Measurements from ENCODE around the gene OVOL3.
"Not testable (repeated sequence)": the region's sequence is repeated elsewhere in the genome, so short reads cannot be mapped to it uniquely, and the experiment has no call there.

Gene OVOL3

DNA sequence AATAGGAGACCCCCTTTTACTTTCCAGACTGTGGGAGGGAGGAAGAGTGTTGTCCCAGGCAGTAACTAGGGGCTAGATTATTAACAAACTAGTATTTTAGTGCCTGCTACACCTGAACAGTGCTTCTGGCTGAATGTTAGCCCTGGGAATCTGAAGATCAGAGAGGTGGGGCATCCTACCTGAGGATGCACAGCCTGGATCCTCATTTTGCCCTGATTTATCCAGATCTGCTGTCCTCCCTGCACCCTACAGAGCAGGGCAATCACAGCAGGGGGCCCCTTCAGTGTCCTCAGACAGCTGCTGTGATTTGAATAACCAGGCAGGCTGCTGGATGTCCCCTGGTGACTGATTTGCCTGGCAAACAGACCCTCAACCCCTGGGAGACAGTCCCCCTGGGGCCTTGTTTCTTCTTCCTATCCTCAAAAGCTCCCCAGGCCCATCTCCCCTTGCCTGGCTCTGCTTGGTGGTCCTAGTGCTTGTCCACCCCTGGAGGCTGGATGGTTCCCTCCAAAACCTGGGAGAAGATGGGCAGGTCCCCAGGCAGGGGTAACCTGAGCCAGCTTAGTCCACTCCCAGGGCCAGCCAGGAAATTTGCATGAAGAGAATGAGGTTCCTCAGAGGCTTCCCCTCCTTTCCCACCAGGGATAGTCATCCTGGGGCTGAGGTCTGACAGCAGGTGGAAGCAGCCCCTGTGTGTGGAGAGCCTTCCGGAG is at the start of gene OVOL3:
TSS of gene OVOL3 (plus strand) at position 657 of the 713 bp plus-strand sequence. CDS start 60 bp downstream, outside the sequence.
- no peak within 1 kb of the TSS for H3K4me3 ChIP-seq (ENCODE audit: low read depth, low read length)
- DNase-seq (ENCODE audit: low read depth), result no peak

DNA sequence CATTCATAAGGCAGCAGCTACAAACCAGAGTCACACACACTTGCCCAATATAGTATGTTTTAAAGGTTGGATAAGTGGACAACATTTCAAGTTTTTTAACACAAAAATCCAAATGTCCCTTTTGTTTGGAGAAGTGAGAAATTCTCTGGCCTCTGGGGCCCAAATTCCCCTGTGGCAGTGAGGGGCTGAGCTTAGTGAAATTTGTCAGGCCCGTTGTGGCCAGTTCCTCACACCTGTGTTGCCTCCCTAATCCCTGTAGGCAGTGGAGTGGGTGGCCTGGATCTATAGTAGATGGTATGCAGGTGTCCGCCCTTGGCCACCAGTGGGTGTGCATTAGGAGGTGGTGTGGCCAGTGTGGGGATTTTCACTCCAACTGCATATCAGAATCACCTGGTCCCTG is 49.6 kb upstream of the OVOL3 start:
- no peak for DNase-seq (ENCODE audit: low read depth)
- no peak overlapping the region for H3K4me3 ChIP-seq (ENCODE audit: low read depth, low read length)

DNA sequence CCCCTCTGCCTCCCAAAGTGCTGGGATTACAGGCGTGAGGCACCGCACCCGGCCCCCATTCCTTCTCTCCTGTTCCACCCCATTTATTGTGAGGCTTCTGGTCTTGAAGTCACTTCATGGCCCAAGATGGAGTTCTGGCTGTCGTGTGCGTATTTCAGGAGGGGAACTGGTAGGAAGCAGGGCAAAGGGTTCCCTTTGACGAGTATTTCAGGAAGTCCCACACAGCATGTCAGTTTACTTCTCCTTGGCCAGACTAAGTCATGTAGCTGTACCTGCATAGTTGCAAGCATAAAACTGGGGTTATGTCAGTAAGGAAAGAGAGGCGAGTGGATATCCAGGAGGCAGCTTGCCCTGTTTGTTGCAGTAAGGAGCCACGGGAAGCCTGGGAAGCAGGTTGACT is 46.1 kb upstream of the OVOL3 start:
- no peak for DNase-seq (ENCODE audit: low read depth)
- H3K4me3 ChIP-seq (ENCODE audit: low read depth, low read length), result no peak overlapping the region

DNA sequence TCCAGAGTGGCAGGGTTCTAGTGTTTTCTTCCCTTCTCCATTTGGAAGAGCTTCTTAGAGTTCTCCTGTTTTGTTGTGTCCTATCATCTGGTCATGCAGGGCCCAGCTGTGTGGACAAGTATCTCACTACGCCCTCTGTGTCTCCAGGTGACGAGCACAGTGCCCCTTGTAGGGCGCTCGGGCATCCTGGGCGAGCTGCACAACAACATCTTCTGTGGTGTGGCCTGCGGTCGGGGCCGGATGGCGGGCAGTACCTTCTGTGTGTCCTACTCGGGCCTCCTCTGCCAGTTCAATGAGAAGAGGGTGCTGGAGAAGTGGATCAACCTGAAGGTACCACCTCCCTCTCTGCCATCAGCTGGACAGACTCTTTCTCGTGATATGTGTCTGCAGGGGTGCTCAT is 43.3 kb upstream of the OVOL3 start:
- DNase-seq (ENCODE audit: low read depth), result no peak
- H3K4me3 ChIP-seq (ENCODE audit: low read depth, low read length), result no peak overlapping the region

DNA sequence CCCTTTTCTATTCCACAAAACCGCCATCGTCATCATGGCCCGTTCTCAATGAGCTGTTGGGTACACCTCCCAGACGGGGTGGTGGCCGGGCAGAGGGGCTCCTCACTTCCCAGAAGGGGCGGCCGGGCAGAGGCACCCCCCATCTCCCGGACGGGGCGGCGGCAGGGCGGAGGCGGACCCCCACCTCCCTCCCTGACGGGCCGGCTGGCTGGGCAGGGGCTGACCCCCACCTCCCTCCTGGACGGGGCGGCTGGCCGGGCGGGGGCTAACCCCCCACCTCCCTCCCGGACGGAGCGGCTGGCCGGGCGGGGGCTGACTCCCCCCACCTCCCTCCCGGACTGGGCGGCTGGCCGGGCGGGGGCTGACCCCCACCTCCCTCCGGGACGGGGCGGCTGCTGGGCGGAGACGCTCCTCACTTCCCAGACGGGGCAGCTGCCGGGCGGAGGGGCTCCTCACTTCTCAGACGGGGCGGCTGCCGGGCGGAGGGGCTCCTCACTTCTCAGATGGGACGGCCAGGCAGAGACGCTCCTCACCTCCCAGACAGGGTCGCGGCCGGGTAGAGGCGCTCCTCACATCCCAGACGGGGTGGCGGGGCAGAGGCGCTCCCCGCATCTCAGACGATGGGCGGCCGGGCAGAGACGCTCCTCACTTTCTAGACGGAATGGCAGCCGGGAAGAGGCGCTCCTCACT is 42.0 kb upstream of the OVOL3 start:
- H3K4me3 ChIP-seq (ENCODE audit: low read depth, low read length); DNase-seq (ENCODE audit: low read depth): not testable (repeated sequence)

DNA sequence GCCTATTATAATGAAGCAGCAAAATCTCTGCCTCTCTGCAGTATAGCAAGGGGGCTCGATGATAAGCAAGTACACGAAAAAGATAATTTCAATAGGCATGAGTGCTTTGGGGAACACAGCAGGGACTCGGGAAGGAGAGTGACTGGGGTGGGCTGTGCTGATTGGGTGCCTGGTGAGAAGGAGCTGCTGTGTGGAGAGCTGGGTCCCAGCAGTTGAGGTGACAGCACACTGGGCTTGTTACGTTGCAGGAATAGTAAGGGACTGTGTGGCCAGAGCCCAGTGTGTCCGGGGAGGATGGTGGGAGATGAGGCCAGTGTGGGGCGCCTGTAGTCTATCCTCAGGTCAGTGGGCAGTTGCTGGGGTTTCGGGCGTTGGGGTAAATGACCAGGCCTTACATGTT is 38.9 kb upstream of the OVOL3 start:
- no peak overlapping the region for H3K4me3 ChIP-seq (ENCODE audit: low read depth, low read length)
- DNase-seq (ENCODE audit: low read depth), result no peak

DNA sequence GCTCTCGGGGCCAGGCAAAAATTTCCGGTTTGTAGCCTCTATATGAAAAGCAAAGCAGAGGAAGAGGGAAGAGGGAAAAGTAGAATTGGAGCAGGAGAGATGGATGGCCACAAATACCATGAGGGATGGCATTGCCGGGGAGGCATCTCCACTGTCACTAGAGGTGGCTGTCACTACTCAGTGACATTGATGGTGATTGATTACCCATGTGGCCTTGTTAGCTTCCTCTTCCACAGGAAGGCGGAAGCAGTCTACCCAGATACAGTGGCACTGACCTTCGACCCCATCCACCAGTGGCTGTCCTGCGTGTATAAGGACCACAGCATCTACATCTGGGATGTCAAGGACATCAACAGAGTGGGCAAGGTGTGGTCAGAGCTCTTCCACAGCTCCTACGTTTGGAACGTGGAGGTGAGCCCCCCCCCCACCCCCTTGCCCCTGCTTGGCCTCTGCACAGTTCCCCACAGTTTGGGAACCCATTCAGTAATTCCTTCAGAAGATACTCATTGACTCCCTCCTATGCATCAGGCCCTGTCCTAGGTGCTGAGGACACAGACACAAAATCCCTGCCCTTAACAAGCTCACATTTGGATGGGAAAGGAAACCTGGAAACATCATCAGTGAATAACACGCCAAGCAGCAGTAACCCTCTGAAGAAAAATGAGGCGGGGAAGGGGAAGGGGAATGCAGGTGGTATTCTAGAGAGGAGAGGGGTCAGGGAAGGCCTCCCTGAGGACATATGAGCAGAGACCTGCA is 37.6 kb upstream of the OVOL3 start:
- no peak overlapping the region for H3K4me3 ChIP-seq (ENCODE audit: low read depth, low read length)
- DNase-seq (ENCODE audit: low read depth), result no peak

DNA sequence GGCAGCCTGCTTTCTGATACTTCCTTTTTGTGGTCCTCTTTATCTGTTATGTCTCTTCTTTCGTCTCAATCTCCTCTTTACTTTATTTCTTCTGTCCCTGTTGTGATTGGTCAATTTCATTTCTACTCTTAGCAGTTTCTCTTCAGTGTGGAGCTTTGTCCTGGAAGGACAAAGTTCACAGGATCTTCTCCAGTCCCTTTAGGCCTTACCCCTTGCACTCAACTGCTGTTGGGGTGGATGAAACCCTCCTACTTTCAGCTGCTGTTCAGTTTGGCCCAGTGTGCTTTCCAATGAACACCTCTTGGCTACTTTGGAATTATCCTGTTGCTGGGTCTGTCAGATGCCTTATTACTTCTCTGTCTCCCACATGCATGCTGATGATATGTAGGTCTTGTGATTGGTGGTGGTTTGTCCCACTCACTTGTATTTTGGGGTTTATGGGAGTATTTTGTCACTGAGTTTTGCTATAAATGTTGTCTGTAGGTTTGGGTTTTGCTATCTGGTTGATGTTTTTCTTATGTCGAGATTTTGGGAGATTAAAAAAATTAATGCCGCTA is 31.5 kb upstream of the OVOL3 start:
- no peak for DNase-seq (ENCODE audit: low read depth)
- H3K4me3 ChIP-seq (ENCODE audit: low read depth, low read length), result no peak overlapping the region

DNA sequence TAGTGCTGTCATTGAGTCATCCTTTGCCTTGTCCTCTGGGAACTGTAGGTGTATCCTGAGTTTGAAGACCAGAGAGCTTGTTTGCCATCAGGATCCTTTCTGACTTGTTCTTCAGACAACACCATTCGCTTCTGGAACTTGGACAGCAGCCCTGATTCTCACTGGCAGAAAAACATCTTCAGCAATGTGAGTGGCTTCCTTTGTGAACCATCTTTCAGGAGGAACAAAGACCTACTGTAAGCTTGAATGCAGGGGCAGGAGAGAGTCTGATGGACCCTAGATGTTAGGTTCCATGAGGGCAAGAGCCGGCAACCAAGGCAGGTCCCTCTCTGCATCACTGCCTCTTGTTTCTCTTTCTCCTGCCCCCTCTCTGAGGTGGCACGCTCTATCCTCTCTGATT is 29.6 kb upstream of the OVOL3 start:
- no peak for DNase-seq (ENCODE audit: low read depth)
- no peak overlapping the region for H3K4me3 ChIP-seq (ENCODE audit: low read depth, low read length)

DNA sequence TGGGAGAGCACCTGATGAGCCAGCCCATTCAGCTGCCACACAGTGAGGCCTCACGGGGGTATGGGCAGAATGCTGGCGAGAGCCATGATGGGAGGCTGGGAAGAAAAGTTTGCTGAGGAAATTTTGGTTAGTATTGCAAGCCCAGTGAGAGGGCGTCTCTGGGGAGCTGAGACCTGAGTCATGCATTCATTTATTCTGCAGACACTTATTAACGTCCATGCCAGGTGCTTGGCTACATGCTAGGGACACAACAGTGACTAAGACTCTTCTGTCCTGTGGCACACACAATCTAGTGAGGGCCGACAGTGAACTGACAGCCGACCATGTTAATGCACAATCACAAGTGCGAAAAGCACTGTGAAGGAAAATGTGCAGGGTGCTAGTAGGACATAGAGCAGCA is 29.0 kb upstream of the OVOL3 start:
- DNase-seq (ENCODE audit: low read depth), result no peak
- H3K4me3 ChIP-seq (ENCODE audit: low read depth, low read length), result no peak overlapping the region

DNA sequence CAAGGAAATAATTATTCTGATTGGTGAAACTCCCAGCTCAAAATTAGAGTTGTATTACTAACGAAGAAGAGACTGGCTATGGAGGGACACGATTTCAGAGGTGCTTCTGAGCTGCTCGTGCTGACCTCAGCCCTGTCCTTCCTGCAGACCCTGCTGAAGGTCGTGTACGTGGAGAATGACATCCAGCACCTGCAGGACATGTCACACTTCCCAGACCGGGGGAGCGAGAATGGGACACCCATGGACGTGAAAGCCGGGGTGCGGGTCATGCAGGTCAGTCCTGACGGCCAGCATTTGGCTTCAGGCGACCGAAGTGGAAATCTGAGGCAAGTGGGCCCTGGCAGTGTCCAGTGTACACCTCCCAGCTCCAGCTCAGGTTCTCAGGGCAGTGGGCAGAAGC is 28.0 kb upstream of the OVOL3 start:
- DNase-seq (ENCODE audit: low read depth), result no peak
- no peak overlapping the region for H3K4me3 ChIP-seq (ENCODE audit: low read depth, low read length)

DNA sequence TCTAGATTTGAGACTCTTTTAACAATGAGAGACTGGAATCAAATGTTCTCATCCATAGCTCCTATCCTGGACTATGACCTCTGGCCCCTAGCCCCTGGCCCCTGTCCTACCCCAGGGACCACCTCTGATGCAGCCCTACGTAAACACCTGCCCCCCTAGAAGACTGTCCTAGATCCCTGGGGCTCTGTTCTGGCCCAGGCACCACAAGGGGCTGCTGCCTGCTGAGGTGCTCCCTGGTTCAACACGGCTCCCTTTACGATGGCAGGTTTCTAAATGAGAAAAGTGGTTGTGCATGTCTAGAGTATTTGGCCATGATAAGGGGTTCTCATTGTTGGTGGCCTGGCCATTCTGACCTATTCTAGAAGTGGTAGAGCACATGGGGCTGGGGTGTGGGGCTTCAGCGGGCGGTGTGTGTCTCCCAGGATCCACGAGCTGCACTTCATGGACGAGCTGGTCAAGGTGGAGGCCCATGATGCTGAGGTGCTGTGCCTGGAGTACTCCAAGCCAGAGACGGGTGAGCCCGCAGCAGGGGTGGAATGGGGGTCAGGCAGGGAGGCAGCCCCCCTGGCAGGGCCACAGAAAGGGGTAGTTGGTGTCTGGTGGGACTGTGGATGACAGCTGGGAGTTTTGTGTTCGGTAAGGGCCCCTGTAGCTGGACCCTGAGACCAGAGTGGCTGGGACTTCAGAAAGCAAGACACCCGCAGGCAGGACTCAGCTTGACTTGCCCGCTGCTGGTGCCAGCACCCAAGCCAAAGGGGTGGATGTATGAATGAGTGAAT is 26.5 kb upstream of the OVOL3 start:
- no peak for DNase-seq (ENCODE audit: low read depth)

DNA sequence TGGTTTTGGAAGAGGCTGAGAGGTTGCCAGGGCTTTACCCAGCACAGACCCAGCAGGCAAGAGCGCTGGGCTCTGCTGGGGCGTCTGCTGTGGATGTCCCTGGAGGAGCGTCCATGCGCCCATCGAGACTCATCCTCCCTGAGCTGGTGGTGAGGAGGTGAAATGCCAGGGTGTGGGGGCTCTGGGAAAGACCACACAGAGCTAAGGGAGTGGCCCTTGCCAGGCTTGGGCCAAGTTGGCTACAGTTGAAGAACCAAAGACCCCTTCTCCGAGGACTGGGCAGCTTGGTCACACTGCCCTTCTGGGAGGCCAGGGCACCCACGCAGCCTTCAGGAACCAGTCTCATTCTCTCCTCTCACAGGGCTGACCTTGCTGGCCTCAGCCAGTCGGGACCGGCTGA is 24.6 kb upstream of the OVOL3 start:
- H3K4me3 ChIP-seq (ENCODE audit: low read depth, low read length), result no peak overlapping the region
- DNase-seq (ENCODE audit: low read depth), result no peak

More for the DNA sequence above, 26.5 kb upstream of the OVOL3 start:
- no peak overlapping the region for H3K4me3 ChIP-seq (ENCODE audit: low read depth, low read length)

DNA sequence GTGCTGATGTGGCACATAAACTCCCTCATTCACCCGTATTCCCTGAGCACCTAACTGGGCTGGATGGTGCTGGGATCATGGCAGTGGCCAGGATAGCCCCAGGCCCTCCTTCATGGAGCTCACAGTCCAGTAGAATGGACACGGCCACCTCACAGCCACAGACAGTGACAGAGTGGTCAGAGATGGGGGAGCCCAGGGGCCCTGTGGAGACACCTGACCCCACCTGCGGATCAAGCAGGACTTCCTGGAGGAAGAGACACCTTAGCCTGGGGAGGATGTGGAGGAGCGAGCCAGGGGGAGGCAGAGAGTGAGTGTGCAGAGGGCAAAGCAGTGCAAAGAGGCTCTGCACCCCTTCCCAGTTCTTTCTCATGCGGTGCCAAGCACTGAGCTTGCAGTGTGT is 21.1 kb upstream of the OVOL3 start:
- no peak for DNase-seq (ENCODE audit: low read depth)
- H3K4me3 ChIP-seq (ENCODE audit: low read depth, low read length), result no peak overlapping the region

DNA sequence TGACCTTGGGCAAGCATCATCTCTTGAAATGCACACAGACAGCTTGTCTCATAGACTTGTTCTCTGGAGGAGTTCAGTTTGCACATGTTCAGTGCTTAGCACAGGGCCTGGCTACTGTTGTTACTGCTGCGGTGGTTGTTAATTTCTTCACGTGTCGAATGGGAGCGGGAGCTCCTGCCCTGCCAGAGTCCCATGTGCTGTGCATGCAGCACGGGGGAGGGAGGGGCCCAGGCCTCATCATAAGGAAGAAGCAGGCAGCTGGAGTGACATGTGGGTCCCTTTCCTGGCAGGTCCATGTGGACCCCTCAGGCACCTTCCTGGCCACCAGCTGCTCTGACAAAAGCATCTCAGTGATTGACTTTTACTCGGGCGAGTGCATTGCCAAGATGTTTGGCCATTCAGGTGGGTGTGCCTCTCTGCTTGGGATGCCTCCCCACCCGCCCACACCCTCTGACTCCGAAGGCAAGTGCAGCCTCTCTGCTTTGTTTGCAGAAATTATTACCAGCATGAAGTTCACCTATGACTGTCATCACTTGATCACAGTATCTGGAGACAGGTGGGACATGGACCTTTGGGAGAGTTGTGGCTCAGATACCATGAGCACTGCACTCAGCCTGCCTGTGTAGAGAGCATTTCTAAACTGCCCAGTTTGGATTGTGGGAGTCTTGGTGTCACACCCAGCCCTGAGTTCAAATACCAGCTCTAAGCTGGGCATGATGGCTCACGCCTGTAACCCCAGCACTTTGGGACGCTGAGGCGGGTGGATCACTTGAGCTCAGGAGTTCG is 19.8 kb upstream of the OVOL3 start:
- H3K4me3 ChIP-seq (ENCODE audit: low read depth, low read length), result no peak overlapping the region
- no peak for DNase-seq (ENCODE audit: low read depth)

DNA sequence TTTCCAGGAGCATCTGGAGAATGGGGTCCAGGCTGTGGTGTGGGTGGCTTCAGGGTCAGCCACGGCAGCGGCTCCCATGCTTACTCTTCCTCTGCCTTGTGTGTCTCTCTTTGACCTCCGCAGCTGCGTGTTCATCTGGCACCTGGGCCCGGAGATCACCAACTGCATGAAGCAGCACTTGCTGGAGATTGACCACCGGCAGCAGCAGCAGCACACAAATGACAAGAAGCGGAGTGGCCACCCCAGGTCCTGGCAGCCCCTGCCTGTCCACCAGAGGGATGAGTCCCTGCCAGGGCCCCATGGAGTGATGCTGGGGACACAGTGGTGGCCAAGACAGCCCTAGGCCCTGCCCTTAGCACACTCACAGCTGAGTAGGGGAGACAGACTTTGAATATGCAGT is 18.4 kb upstream of the OVOL3 start:
- no peak for DNase-seq (ENCODE audit: low read depth)
- no peak overlapping the region for H3K4me3 ChIP-seq (ENCODE audit: low read depth, low read length)

DNA sequence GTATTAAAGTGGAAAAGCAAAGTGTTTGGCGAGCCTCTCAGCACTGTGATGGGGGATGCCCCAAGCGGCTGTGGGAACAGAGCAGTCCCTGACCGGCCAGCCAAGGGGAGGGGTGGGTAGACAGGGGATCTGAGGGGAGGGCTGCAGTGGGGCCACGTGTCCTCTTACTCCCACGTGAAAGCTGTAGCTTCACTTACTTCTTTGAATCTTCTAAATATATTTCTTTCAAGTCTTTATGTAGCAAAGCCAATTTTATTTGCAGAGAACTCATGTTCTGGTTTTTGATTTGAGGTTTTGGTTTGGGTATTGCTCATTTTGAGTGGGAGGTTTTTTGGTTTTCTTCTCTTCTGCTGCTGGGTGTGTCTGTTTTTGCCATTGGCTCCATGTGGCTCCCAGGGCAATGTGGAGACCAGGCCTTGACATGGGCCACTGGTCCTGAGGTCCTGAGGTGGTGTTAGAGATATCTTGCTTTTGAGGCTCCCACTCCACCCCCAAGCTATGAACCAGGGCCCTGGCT is 17.7 kb upstream of the OVOL3 start:
- H3K4me3 ChIP-seq (ENCODE audit: low read depth, low read length), result no peak overlapping the region
- no peak for DNase-seq (ENCODE audit: low read depth)

DNA sequence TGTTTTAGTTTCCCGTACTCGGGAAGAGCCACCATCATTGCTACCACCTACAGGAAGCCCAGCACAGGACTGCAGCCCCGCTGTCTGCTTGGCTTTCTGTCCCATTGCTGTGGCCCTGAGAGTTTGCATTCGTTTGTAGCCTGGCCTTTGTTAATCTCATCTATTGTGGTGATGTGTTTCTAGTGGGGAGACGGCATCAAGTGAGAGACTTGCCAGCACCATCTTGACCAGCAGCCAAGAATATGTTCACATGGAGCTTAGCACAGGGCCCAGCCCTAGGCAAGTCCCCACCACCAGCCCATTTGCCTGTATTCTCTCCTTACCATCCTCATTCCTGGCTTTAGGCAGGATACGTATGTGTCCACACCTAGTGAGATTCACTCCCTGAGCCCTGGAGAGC is 17.3 kb upstream of the OVOL3 start:
- no peak overlapping the region for H3K4me3 ChIP-seq (ENCODE audit: low read depth, low read length)
- DNase-seq (ENCODE audit: low read depth), result no peak

DNA sequence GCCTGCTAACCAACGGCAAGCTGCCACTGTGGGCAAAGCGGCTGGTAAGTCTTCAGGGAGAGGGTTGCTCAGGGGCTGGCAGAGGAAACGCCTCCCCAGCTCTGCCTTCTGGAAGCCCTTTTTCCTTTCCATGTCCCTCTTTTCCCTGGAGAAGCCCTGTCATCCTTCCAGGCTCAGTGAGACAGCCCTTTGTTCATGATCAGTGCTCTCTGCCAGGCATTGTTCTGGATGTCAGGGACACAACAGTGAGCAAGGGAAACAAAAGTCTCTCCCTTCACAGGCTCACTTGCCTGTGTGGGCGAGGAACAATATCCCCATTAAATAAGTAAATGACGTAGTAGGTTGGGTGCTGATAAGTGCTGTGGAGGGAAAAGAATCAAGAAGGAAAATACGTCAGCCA is 13.9 kb upstream of the OVOL3 start:
- H3K4me3 ChIP-seq (ENCODE audit: low read depth, low read length), result no peak overlapping the region
- no peak for DNase-seq (ENCODE audit: low read depth)

Data from skeletal muscle cell (primary cell).